Nephron progenitor cell (in vitro differentiated cells): ENCODE results near the gene ANTXR1.
A peak's percentile ranks its signal among the peaks of the same experiment; 100 is the strongest.

Experiments
- DNase-seq: peaks from one replicate; pipeline ENCODE4 v3.0.0; 2021
- H3K27ac Mint-ChIP-seq: 2 replicates; pipeline ENCODE4 v1.8.0; 2021; ENCODE audit warnings: mild to moderate bottlenecking, moderate library complexity, mixed read lengths
- H3K27me3 Mint-ChIP-seq: 2 replicates; pipeline ENCODE4 v1.8.0; 2021; ENCODE audit warnings: mild to moderate bottlenecking, low read depth, mixed read lengths; ENCODE audit not compliant: poor library complexity
- H3K36me3 Mint-ChIP-seq: 2 replicates; pipeline ENCODE4 v1.8.0; 2021; ENCODE audit warnings: low read depth, mixed read lengths
- H3K4me1 Mint-ChIP-seq: 2 replicates; pipeline ENCODE4 v1.8.0; 2021; ENCODE audit warnings: mixed read lengths
- H3K4me3 Mint-ChIP-seq: 2 replicates; pipeline ENCODE4 v1.8.0; 2021; ENCODE audit warnings: mild to moderate bottlenecking, moderate library complexity, mixed read lengths
- H3K9me3 Mint-ChIP-seq: 2 replicates; pipeline ENCODE4 v1.8.0; 2021; ENCODE audit warnings: mild to moderate bottlenecking, moderate library complexity, mixed read lengths
- TF ChIP-seq, protein P1 (sequence below): fragments of 200-600 bp; sonication (generic); IDR thresholded peaks from 2 replicates; pipeline ENCODE4 v1.5.0; 2021; ENCODE audit warnings: antibody characterized with exemption

Gene ANTXR1

DNA sequence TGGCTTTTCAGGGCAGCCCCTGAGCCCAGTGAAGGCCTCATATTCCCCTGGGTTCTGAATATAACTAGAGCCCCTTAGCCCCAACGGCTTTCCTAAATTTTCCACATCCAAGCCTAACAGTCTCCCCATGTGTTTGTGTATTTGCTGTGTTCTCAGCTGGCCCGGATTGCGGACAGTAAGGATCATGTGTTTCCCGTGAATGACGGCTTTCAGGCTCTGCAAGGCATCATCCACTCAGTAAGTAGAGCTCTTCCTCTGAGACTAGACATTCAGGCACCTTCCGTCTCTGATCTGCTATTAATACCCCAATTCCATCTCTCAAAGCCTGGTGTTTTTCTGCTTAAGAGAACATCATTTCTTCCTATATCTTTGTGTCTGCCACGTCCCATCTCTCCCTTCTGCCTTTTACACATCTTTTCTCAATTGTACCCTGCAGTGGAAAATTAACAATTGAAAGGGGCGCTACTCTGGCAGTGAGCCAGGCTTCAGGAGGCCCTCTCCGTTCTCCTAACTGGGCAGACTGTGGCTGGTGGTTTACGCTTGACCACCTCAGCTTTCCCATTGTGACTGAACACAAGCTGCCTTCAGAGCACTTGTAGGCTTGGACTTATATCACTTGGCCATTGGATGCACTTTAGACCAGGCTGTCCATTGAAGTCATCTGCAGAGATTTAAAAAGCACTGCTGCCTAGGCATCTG is 64.4 kb downstream of the ANTXR1 start:
- H3K4me3 Mint-ChIP-seq, result no peak overlapping the region
- no peak for DNase-seq
- peaks cover 8% of the 10 kb centered on the region for H3K4me1 Mint-ChIP-seq
- peaks cover 77% of the 10 kb centered on the region for H3K36me3 Mint-ChIP-seq
- H3K9me3 Mint-ChIP-seq, result no peaks in the 10 kb centered on the region
- no peaks in the 10 kb centered on the region for H3K27me3 Mint-ChIP-seq
- H3K27ac Mint-ChIP-seq, result peak overlapping the region; percentile 37
- TF ChIP-seq, protein P1, sequence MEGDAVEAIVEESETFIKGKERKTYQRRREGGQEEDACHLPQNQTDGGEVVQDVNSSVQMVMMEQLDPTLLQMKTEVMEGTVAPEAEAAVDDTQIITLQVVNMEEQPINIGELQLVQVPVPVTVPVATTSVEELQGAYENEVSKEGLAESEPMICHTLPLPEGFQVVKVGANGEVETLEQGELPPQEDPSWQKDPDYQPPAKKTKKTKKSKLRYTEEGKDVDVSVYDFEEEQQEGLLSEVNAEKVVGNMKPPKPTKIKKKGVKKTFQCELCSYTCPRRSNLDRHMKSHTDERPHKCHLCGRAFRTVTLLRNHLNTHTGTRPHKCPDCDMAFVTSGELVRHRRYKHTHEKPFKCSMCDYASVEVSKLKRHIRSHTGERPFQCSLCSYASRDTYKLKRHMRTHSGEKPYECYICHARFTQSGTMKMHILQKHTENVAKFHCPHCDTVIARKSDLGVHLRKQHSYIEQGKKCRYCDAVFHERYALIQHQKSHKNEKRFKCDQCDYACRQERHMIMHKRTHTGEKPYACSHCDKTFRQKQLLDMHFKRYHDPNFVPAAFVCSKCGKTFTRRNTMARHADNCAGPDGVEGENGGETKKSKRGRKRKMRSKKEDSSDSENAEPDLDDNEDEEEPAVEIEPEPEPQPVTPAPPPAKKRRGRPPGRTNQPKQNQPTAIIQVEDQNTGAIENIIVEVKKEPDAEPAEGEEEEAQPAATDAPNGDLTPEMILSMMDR, result no peak

DNA sequence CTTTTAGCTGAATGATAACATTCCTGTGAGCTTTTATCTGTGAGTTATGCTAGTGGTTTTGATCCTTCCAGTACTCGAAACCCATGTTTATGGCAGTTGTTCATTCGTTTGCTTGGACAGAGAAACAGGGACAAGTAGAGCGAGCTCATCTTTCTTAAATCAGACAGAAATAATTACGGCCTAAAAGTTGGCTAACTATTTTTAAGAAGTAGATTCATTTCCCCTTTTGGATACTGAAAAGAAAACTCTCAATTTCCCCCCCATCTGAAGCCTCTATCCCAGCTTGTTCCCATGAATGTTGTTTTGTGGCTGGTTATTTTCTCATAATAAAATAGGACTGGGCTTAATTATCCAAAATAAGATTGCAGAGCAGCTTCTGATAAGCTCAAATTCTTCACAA is 67.1 kb downstream of the ANTXR1 start:
- H3K27ac Mint-ChIP-seq, result no peak overlapping the region
- no peak for DNase-seq

DNA sequence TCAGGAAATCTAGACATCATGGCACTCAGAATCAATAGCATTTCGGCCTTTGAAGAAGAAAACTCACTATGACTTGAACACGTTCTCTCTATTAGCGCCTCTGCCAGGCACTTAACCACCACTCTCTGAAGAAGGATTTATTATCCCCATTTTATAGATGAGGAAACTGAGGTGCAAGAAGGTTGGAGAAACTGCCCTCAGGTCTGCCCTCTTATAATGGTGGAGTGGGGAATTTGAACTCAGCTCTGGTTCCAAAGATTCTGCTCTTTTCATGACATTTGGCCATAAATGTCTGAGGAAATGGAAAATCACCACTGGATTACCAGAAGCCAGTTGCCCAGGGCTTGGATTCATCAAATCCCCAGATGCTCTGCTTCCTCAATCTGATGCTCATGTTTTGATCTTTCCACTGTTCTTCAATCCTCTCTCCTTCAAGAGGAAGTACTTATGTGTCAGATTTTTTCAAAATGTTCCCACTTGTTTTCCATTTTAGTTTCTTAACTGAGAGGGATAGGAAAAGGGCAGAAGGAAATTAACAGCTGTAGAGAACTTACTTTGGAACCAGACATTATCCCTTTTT is 68.1 kb downstream of the ANTXR1 start:
- no peaks in the 10 kb centered on the region for H3K27me3 Mint-ChIP-seq

More for the DNA sequence above, 67.1 kb downstream of the ANTXR1 start:
- H3K4me3 Mint-ChIP-seq, result no peak overlapping the region
- H3K27me3 Mint-ChIP-seq, result no peaks in the 10 kb centered on the region
- peaks cover 26% of the 10 kb centered on the region for H3K4me1 Mint-ChIP-seq
- H3K9me3 Mint-ChIP-seq, result no peaks in the 10 kb centered on the region
- TF ChIP-seq, protein P1, result no peak
- H3K36me3 Mint-ChIP-seq, result peaks cover 81% of the 10 kb centered on the region

DNA sequence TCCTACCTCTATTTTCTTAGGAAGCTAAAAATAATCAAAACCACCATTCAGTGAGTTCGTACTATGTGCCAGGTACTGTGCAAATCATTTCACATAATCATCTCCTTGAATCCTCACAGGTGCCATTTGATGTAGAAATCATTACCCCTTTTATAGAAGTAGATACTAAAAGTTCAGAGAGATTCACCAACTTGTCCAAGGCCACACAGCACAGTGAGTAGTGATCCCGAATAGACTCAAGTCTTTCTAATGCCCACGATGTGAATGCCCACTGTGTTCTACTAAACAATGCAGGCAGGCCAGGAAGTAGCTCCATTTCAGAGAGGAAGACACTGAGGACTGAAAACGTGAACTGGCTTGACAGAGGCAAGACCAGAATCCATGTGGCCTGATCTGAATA is 68.8 kb downstream of the ANTXR1 start:
- peaks cover 86% of the 10 kb centered on the region for H3K36me3 Mint-ChIP-seq
- TF ChIP-seq, protein P1, result no peak
- H3K4me1 Mint-ChIP-seq, result peaks cover 26% of the 10 kb centered on the region
- H3K9me3 Mint-ChIP-seq, result no peaks in the 10 kb centered on the region
- no peak for DNase-seq
- H3K4me3 Mint-ChIP-seq, result no peak overlapping the region
- peak overlapping the region; percentile 90 for H3K27ac Mint-ChIP-seq
- no peaks in the 10 kb centered on the region for H3K27me3 Mint-ChIP-seq

More for the DNA sequence above, 68.1 kb downstream of the ANTXR1 start:
- Mint-ChIP-seq H3K27ac (no peak overlapping the region), H3K4me3 (no peak overlapping the region), H3K9me3 (no peaks in the 10 kb centered on the region), H3K36me3 (peaks cover 84% of the 10 kb centered on the region), H3K4me1 (peaks cover 26% of the 10 kb centered on the region)
- TF ChIP-seq, protein P1, result no peak
- DNase-seq, result no peak

DNA sequence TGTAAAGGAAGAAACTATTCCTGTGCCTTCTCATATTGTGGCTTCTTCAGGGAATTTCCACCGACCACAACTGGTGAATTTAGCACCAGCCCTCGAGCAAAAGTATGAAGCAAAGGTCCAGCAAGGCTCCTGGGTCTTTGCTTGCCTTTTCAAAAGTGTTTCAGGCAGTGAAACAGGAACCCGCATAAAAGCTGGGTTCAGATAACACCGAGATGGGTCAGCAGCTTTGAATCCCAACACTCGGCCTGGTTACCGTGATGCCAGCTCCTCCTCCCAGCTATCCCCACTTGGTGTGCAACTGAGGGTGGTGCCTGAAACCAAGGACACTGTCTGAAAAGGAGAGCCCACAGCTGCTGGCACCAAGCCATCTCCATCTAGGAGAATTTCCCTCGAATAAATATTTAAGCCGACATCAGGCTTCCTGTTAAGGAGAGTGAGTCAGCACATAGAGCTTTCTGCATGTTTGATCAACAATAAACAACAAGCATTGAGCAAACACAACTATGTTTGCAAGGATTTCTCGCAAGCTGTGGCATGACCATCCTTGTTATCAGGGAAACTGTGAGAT is 69.5 kb downstream of the ANTXR1 start:
- Mint-ChIP-seq H3K9me3 (no peaks in the 10 kb centered on the region), H3K4me1 (peaks cover 26% of the 10 kb centered on the region), H3K36me3 (peaks cover 86% of the 10 kb centered on the region), H3K27ac (peak overlapping the region; percentile 90), H3K27me3 (no peaks in the 10 kb centered on the region), H3K4me3 (no peak overlapping the region)
- TF ChIP-seq, protein P1, result no peak
- DNase-seq, result no peak
